GM19397 (cell line): ENCODE measurements around the gene DYRK3.
"Not testable (repeated sequence)": the region's sequence is repeated elsewhere in the genome, so short reads cannot be mapped to it uniquely, and the experiment has no call there.

ENCODE experiments used
- ATAC-seq: cut with Tn5 transposase; IDR thresholded peaks from one replicate; pipeline ENCODE4 v1.9.1; 2021; ENCODE audit warnings: mild to moderate bottlenecking, moderate library complexity; ENCODE audit not compliant: unreplicated experiment

The DYRK3 gene

GRCh38 chr1:206628916-206629315, 6.4 kb upstream of the DYRK3 start:
- ATAC-seq: no peak

- ATAC-seq: no peak
Measured at GRCh38 chr1:206631085-206631509, 4.2 kb upstream of the DYRK3 start.

GRCh38 chr1:206633708-206634121, 1.6 kb upstream of the DYRK3 start:
- ATAC-seq: no peak

- ATAC-seq: no peak
Measured at GRCh38 chr1:206634365-206635079, 814 bp upstream of the DYRK3 start.

- ATAC-seq: no peak
Measured at GRCh38 chr1:206635978-206636345, 626 bp downstream of the DYRK3 start.

- ATAC-seq: no peak
Measured at GRCh38 chr1:206636671-206637070, 1.3 kb downstream of the DYRK3 start.

GRCh38 chr1:206637605-206638004, 2.3 kb downstream of the DYRK3 start:
- ATAC-seq: no peak

- ATAC-seq: not testable (repeated sequence)
Measured at GRCh38 chr1:206642074-206642473, 6.7 kb downstream of the DYRK3 start.

GRCh38 chr1:206643118-206643698, 7.9 kb downstream of the DYRK3 start:
- ATAC-seq: no peak

GRCh38 chr1:206646504-206646903, 11.2 kb downstream of the DYRK3 start:
- no peak for ATAC-seq

- ATAC-seq: no peak
Measured at GRCh38 chr1:206647224-206647623, 11.9 kb downstream of the DYRK3 start.

- no peak for ATAC-seq
Measured at GRCh38 chr1:206649261-206649921, 14.1 kb downstream of the DYRK3 start.

GRCh38 chr1:206651014-206651413, 15.7 kb downstream of the DYRK3 start:
- ATAC-seq: no peak

GRCh38 chr1:206651958-206652890, 16.9 kb downstream of the DYRK3 start:
- no peak for ATAC-seq

GRCh38 chr1:206653715-206654459, 18.6 kb downstream of the DYRK3 start:
- no peak for ATAC-seq

GRCh38 chr1:206654828-206655227, 19.5 kb downstream of the DYRK3 start:
- ATAC-seq: no peak

- no peak for ATAC-seq
Measured at GRCh38 chr1:206655471-206655882, 20.1 kb downstream of the DYRK3 start.

GRCh38 chr1:206656936-206657335, 21.6 kb downstream of the DYRK3 start:
- ATAC-seq: no peak

- ATAC-seq: no peak
Measured at GRCh38 chr1:206657751-206658150, 22.4 kb downstream of the DYRK3 start.

GRCh38 chr1:206658264-206658980, 23.1 kb downstream of the DYRK3 start:
- no peak for ATAC-seq
